Measurements from ENCODE around the gene NAALADL2. TPM values are rescaled to one million over a fixed set of nuclear protein-coding genes. Genes with fewer than 3 reads are reported as not detected.

The NAALADL2 gene
- total and polyA plus RNA-seq, 9 of the 15 experiments (the other 6 are each of a cell fraction or from before 2014, with no cell fraction given) = 0.29 to 1.1 (median 0.79) TPM; not detected in 1

DNA sequence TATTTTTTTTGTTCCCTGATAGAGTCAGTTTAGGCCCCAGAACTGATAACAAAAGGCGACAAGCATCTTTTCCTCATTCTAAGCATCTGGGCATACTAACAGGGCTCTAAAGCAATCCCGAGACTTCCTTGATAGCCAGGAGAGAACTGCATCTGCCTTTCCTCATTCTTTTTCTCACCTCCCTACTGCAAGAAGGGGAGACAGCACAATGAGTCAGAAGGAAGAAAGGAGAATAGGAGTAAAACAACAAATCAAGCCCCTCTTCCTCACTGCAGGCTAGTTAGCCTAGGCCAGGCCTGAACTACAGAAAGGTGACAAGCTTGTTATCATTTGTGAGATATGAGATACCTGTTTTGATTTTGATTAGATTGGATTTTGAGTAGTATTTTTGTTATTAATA lies 97.9 kb downstream of the NAALADL2 start:
- Histone ChIP-seq H3K27me3 (ENCODE audit: control insufficient read depth in 2 of 2, insufficient read depth in 2 of 2, low read length in 2 of 2) (no peaks in the 10 kb centered on the region), H2AFZ (ENCODE audit: low read depth, low read length) (no peak overlapping the region), H3K4me1 (replicated peaks in 1 of 2; ENCODE audit: control insufficient read depth in 2 of 2, insufficient read depth in 2 of 2, low read length in 2 of 2) (no peaks in the 10 kb centered on the region), H3K9me3 (replicated peaks; ENCODE audit: control insufficient read depth, insufficient read depth, low read depth, low read length) (no peaks in the 10 kb centered on the region; the same call in 1 of the 2 replicates), H3K36me3 (ENCODE audit: control insufficient read depth, insufficient read depth, low read length) (no peaks in the 10 kb centered on the region), H3K4me3 (no peak overlapping the region), H4K20me1 (replicated peaks; ENCODE audit: control insufficient read depth, insufficient read depth, low read length) (no peaks in the 10 kb centered on the region), H3K9me1 (ENCODE audit: control insufficient read depth, insufficient read depth, low read length) (no peaks in the 10 kb centered on the region), H3K9ac (ENCODE audit: insufficient read depth in 1 of 2, low read depth in 2 of 2, low read length in 2 of 2) (no peak overlapping the region), H3K27ac (ENCODE audit: extremely low read depth, low read depth, low read length) (no peak overlapping the region), H3K79me2 (ENCODE audit: control insufficient read depth, insufficient read depth, low read length) (no peaks in the 10 kb centered on the region), H3K4me2 (ENCODE audit: insufficient read depth, low read length) (no peak overlapping the region)
- FAIRE-seq (no peak), ATAC-seq (no peak), DNase-seq (ENCODE audit: extremely low read depth in 1 of 4, low spot score in 3 of 4) (no peak)
- in situ Hi-C loops (cut with MboI) (no loop called here), intact Hi-C loops (cut with micrococcal nuclease) (no loop called here)
- ChIA-PET POLR2A (no interaction called here), CTCF (ENCODE audit: low intra/inter-chr PET ratio) (no interaction called here)
- 0% methylated on average over 2 of the region's 2 CpGs for WGBS (ENCODE audit: insufficient coverage, low coverage, missing lambda C conversion rate)
- TF ChIP-seq FOXJ2 (tag; IDR thresholded peaks at IDR 0.05) (no peak), NEUROD1 (IDR thresholded peaks at IDR 0.05; ENCODE audit: borderline replicate concordance, low read depth, low read length, partially characterized antibody) (no peak), SRSF3 (IDR thresholded peaks at IDR 0.05; ENCODE audit: insufficient read depth, low read length) (no peak)
- no TSS peak for BruUV-seq (replicated peaks)

DNA sequence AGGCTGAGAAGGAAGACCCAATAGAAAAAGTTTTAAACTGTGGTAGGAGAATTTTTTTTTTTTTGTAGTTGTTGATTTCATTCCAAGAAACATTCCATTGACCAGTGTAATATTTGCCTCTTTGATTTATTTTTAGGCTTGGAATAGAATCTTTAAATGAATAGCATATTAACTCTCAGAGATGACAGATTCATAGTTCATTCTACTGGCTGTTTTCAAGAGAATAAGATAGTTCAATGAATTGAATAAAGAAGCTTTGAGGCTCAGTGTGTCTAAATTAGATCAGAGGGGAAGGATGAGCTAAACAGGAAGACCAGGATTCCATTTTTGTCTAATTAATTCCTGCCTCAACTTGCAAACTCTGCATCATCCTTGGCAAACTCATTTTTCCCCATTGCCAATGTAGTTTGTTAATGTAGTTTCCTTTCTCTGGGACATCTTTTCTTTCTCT lies 98.4 kb downstream of the NAALADL2 start:
- no peaks in the 10 kb centered on the region for H3K4me1 ChIP-seq (replicated peaks in 1 of 2; ENCODE audit: control insufficient read depth in 2 of 2, insufficient read depth in 2 of 2, low read length in 2 of 2)
- H3K27me3 ChIP-seq (ENCODE audit: control insufficient read depth in 2 of 2, insufficient read depth in 2 of 2, low read length in 2 of 2) = no peaks in the 10 kb centered on the region
- H3K4me2 ChIP-seq (ENCODE audit: insufficient read depth, low read length) = no peak overlapping the region
- ChIA-PET CTCF (ENCODE audit: low intra/inter-chr PET ratio) (no interaction called here), POLR2A (no interaction called here)
- no peaks in the 10 kb centered on the region for H3K79me2 ChIP-seq (ENCODE audit: control insufficient read depth, insufficient read depth, low read length)
- DNase-seq (ENCODE audit: extremely low read depth in 1 of 4, low spot score in 3 of 4) (no peak), ATAC-seq (no peak), FAIRE-seq (no peak)
- no peak overlapping the region for H3K4me3 ChIP-seq
- TF ChIP-seq ADNP (tag; IDR thresholded peaks at IDR 0.05) (no peak), KHSRP (IDR thresholded peaks at IDR 0.05) (no peak), ZBTB7A (IDR thresholded peaks at IDR 0.05; ENCODE audit: borderline replicate concordance, control insufficient read depth, low read depth, low read length) (no peak), TEAD1 (CRISPR knock-in tag; IDR thresholded peaks at IDR 0.05) (no peak), STAT5A (IDR thresholded peaks at IDR 0.05; ENCODE audit: borderline replicate concordance, low read length) (no peak), SUPT5H (IDR thresholded peaks at IDR 0.05) (no peak), PHTF2 (CRISPR knock-in tag; IDR thresholded peaks at IDR 0.05) (no peak), CCAR2 (IDR thresholded peaks at IDR 0.05; ENCODE audit: low read depth, low read length) (no peak), NFXL1 (CRISPR knock-in tag; IDR thresholded peaks at IDR 0.05) (no peak)
- TF ChIP-seq, protein P1, sequence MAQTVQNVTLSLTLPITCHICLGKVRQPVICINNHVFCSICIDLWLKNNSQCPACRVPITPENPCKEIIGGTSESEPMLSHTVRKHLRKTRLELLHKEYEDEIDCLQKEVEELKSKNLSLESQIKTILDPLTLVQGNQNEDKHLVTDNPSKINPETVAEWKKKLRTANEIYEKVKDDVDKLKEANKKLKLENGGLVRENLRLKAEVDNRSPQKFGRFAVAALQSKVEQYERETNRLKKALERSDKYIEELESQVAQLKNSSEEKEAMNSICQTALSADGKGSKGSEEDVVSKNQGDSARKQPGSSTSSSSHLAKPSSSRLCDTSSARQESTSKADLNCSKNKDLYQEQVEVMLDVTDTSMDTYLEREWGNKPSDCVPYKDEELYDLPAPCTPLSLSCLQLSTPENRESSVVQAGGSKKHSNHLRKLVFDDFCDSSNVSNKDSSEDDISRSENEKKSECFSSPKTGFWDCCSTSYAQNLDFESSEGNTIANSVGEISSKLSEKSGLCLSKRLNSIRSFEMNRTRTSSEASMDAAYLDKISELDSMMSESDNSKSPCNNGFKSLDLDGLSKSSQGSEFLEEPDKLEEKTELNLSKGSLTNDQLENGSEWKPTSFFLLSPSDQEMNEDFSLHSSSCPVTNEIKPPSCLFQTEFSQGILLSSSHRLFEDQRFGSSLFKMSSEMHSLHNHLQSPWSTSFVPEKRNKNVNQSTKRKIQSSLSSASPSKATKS (CRISPR knock-in tag; IDR thresholded peaks at IDR 0.05) = no peak
- no peak overlapping the region for H3K9ac ChIP-seq (ENCODE audit: insufficient read depth in 1 of 2, low read depth in 2 of 2, low read length in 2 of 2)
- H3K9me1 ChIP-seq (ENCODE audit: control insufficient read depth, insufficient read depth, low read length) = no peaks in the 10 kb centered on the region
- in situ Hi-C loops (cut with MboI) = no loop called here
- no peaks in the 10 kb centered on the region; the same call in 1 of the 2 replicates for H3K9me3 ChIP-seq (replicated peaks; ENCODE audit: control insufficient read depth, insufficient read depth, low read depth, low read length)
- H2AFZ ChIP-seq (ENCODE audit: low read depth, low read length) = no peak overlapping the region
- intact Hi-C loops (cut with micrococcal nuclease) = no loop called here
- no TSS peak for BruUV-seq (replicated peaks)
- no peaks in the 10 kb centered on the region for H3K36me3 ChIP-seq (ENCODE audit: control insufficient read depth, insufficient read depth, low read length)
- H4K20me1 ChIP-seq (replicated peaks; ENCODE audit: control insufficient read depth, insufficient read depth, low read length) = no peaks in the 10 kb centered on the region
- H3K27ac ChIP-seq (ENCODE audit: extremely low read depth, low read depth, low read length) = no peak overlapping the region
